ENCODE results near the gene NOL11. TPM values are rescaled to one million over a fixed set of nuclear protein-coding genes. Genes with fewer than 3 reads are reported as not detected.
A peak's percentile ranks its signal among the peaks of the same experiment; 100 is the strongest.

Gene NOL11
- total and polyA plus RNA-seq, 8 donors: 9.0 to 84.6 (median 32.7) TPM

- H3K4me1 ChIP-seq: no peaks in the 10 kb centered on the region
- no peak for DNase-seq
- peaks cover 0 to 3% (median 0%) of the 10 kb centered on the region in 4 donors for H3K9me3 ChIP-seq
- TF ChIP-seq CTCF (IDR thresholded peaks at IDR 0.05) (no peak), POLR2A (IDR thresholded peaks at IDR 0.05) (no peak), POLR2AphosphoS5 (IDR thresholded peaks at IDR 0.05) (no peak), EP300 (IDR thresholded peaks at IDR 0.05) (no peak)
- H3K4me3 ChIP-seq: no peak overlapping the region
- H3K27me3 ChIP-seq: no peaks in the 10 kb centered on the region
- peaks cover 66 to 98% (median 94%) of the 10 kb centered on the region in 4 donors for H3K36me3 ChIP-seq
- no peak overlapping the region for H3K27ac ChIP-seq
- WGBS, 5 donors: 70 to 76% (median 74%) methylated on average over 2 of the region's 2 CpGs
- intact Hi-C loops (cut with DNase I; ENCODE audit: low total_unique reads): no loop called here
These were observed 15.7 kb downstream of the NOL11 start for GRCh38 chr17:67733449-67733848.

DNA sequence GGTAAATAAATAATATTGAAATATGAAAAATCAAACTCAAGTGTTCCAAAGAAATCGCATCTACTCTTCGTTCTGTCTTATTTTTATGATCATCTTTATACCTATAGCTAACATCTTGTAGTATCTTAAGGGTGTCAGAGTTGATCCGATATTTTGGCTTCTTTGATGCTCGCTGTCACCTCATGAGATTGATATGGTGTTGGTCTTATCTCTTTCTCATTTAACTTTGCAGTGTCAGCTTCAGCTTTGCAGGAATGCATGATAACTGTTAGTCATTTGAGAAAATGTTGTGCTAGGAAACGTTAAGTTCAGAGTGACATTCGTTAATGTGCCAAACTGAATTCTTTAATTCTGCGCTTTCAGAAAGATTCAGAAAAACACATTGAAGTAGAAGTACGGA lies 19.4 kb downstream of the NOL11 start:
- intact Hi-C loops (cut with DNase I; ENCODE audit: low total_unique reads): no loop called here
- no peak overlapping the region for H3K27ac ChIP-seq
- TF ChIP-seq EP300 (IDR thresholded peaks at IDR 0.05) (no peak), POLR2A (IDR thresholded peaks at IDR 0.05) (no peak), CTCF (IDR thresholded peaks at IDR 0.05) (no peak), POLR2AphosphoS5 (IDR thresholded peaks at IDR 0.05) (no peak)
- no peaks in the 10 kb centered on the region for H3K9me3 ChIP-seq
- no peak for DNase-seq
- no peak overlapping the region for H3K4me3 ChIP-seq
- peaks cover 76 to 99% (median 96%) of the 10 kb centered on the region in 4 donors for H3K36me3 ChIP-seq
- H3K27me3 ChIP-seq: no peaks in the 10 kb centered on the region
- H3K4me1 ChIP-seq: no peaks in the 10 kb centered on the region
- 86 to 93% (median 91%) methylated on average over 8 of the region's 8 CpGs for WGBS, 5 donors

DNA sequence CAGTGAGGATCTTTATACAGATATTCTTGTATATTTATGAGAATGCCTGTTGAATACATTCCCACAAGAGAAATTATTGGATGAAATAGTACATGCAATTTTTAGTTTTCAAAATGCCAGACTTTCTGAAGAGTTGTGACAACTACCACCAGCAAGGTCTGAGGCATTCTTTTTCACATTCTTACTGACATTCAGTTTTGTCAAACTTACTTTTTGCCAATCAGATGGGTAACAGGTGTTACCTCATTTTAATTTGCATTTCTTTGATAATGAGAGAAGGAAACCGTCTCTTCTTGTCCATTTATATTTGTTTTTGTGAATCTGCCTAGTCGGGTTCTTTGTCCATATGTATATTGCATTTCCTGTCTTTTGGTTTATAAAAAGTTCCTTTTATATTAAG lies 24.3 kb downstream of the NOL11 start:
- Histone ChIP-seq H3K4me1 (peaks cover 0 to 7% (median 2%) of the 10 kb centered on the region in 4 donors), H3K4me3 (no peak overlapping the region), H3K9me3 (no peaks in the 10 kb centered on the region), H3K36me3 (peaks cover 57 to 100% (median 98%) of the 10 kb centered on the region in 4 donors), H3K27ac (no peak overlapping the region), H3K27me3 (no peaks in the 10 kb centered on the region)
- WGBS, 5 donors: 77 to 87% (median 84%) methylated on average over 2 of the region's 2 CpGs
- intact Hi-C loops (cut with DNase I; ENCODE audit: low total_unique reads): no loop called here
- DNase-seq: no peak
- TF ChIP-seq POLR2A (IDR thresholded peaks at IDR 0.05): no peak
- TF ChIP-seq EP300 (IDR thresholded peaks at IDR 0.05): no peak
- no peak for TF ChIP-seq POLR2AphosphoS5 (IDR thresholded peaks at IDR 0.05)
- TF ChIP-seq CTCF (IDR thresholded peaks at IDR 0.05): no peak

DNA sequence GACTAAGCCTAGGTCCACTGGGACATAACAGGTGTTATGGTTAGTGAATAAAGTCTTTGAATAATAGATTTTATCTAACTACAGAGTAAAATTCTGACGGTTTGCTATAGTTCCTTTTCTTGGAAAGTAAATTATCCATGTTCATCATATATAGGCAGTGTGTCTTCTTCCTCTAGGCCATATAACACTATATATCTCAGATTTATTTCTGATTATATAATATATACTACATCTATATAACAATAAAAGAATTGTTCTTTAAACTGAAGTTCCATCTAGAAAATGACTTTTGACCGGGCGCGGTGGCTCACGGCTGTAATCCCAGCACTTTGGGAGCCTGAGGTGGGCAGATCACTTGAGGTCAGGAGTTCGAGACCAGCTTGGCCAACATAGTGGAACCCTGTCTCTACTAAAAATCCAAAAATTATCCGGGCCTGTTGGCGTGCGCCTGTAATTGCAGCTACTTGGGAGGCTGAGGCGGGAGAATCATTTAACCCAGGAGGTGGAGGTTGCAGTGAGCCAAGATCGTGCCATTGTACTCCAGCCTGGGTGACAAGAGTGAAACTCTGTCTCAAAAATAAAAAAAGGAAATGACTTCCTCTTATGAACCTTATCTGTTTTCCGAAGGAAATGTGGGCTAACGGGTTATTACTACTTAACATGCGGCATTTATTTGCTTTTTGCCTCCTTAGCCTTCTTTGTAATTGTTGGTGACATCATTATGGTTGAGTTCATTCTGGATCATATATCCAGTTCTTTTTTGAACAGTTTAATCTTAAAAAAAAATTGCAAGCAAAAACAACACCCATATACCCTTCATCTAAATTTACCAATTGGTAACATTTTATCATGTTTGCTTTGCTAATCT lies 29.2 kb downstream of the NOL11 start:
- peak in 1 of 2 donors; percentile 62 for DNase-seq
- TF ChIP-seq EP300 (IDR thresholded peaks at IDR 0.05) (no peak), CTCF (IDR thresholded peaks at IDR 0.05) (no peak), POLR2A (IDR thresholded peaks at IDR 0.05) (no peak)
- H3K27me3 ChIP-seq: no peaks in the 10 kb centered on the region
- peaks cover 0 to 9% (median 4%) of the 10 kb centered on the region in 4 donors for H3K4me1 ChIP-seq
- intact Hi-C loops (cut with DNase I; ENCODE audit: low total_unique reads): no loop called here
- no peak overlapping the region for H3K4me3 ChIP-seq
- 61 to 75% (median 69%) methylated on average over 14 of the region's 14 CpGs for WGBS, 5 donors
- H3K36me3 ChIP-seq: peaks cover 27 to 96% (median 94%) of the 10 kb centered on the region in 4 donors
- no peaks in the 10 kb centered on the region for H3K9me3 ChIP-seq
- no peak overlapping the region for H3K27ac ChIP-seq
